HepG2 (cell line): ENCODE results near the gene APOC1. TPM values are rescaled to one million over a fixed set of nuclear protein-coding genes. Genes with fewer than 3 reads are reported as not detected.
A peak's percentile ranks its signal among the peaks of the same experiment; 100 is the strongest.

Experiments used
- BRCA1 ChIP-seq: sonication (generic); formaldehyde crosslinking; IDR thresholded peaks from 2 replicates; pipeline ENCODE4 v1.4.0; 2020; ENCODE audit warnings: missing genetic modification reagents
- FOXA3 ChIP-seq: IDR thresholded peaks from 2 replicates; pipeline ENCODE4 v1.6.1; 2016; ENCODE audit warnings: missing genetic modification reagents, missing compliant biosample characterization
- KDM5A ChIP-seq: fragments of 200-600 bp; sonication (generic); IDR thresholded peaks from 2 replicates; pipeline ENCODE4 v1.7.0; 2018; ENCODE audit warnings: antibody characterized with exemption, mild to moderate bottlenecking, low read length, borderline replicate concordance
- MTF1 ChIP-seq: sonication (generic); formaldehyde crosslinking; IDR thresholded peaks from 2 replicates; pipeline ENCODE4 v1.5.0; 2020; ENCODE audit warnings: missing genetic modification reagents
- NCOA5 ChIP-seq: sonication (generic); formaldehyde crosslinking; IDR thresholded peaks from 2 replicates; pipeline ENCODE4 v1.4.0; 2020; ENCODE audit warnings: missing genetic modification reagents
- PAWR ChIP-seq: sonication (generic); formaldehyde crosslinking; IDR thresholded peaks from 2 replicates; pipeline ENCODE4 v1.4.0; 2020; ENCODE audit warnings: missing genetic modification reagents, mild to moderate bottlenecking, borderline replicate concordance
- RFX1 ChIP-seq: fragments of 450-650 bp; IDR thresholded peaks from 2 replicates; pipeline ENCODE4 v1.6.1; 2017
- SMAD9 ChIP-seq: sonication (generic); formaldehyde crosslinking; IDR thresholded peaks from 2 replicates; pipeline ENCODE4 v1.5.1; 2020; ENCODE audit warnings: mild to moderate bottlenecking, missing genetic modification reagents
- ZBTB1 ChIP-seq: sonication (generic); formaldehyde crosslinking; IDR thresholded peaks from 2 replicates; pipeline ENCODE4 v1.4.0; 2020; ENCODE audit warnings: missing genetic modification reagents, borderline replicate concordance
- ZNF10 ChIP-seq: sonication (generic); formaldehyde crosslinking; IDR thresholded peaks from 2 replicates; pipeline ENCODE4 v1.4.0; 2020; ENCODE audit warnings: mild to moderate bottlenecking, low read depth, missing genetic modification reagents, borderline replicate concordance
- ZNF33B ChIP-seq: sonication (generic); formaldehyde crosslinking; IDR thresholded peaks from 2 replicates; pipeline ENCODE4 v1.5.1; 2020; ENCODE audit warnings: mild to moderate bottlenecking, missing genetic modification reagents
- ZNF713 ChIP-seq: sonication (generic); formaldehyde crosslinking; IDR thresholded peaks from 2 replicates; pipeline ENCODE4 v1.4.0; 2020; ENCODE audit warnings: mild to moderate bottlenecking, missing genetic modification reagents
- polyA plus RNA-seq, 8 experiments: library from polyadenylated mRNA; depleted of rRNA in 3 of 8; stranded (reverse) in 7 of 8; unstranded in 1 of 8; fragments of >200 nt; fragmentation: Illumina TruSeq in 4 of 8; extraction: Trizol in 4 of 8; gene quantifications; 2 replicates each; pipeline versions ENCODE4 v1.2.1 to v1.2.3, GENCODE V29; 2011 to 2016; ENCODE audit warnings: low read depth in 4 of 8, missing spikeins in 1 of 8, mixed read lengths in 1 of 8; ENCODE audit not compliant: insufficient read depth in 1 of 8
- total RNA-seq, 5 experiments: library from RNA; depleted of rRNA; stranded (reverse); fragments of >200 nt; fragmentation: Illumina TruSeq; extraction: Trizol; gene quantifications; 2 replicates each; pipeline ENCODE4 v1.2.3, GENCODE V29; 2016; ENCODE audit warnings: low read depth in 1 of 5
- TF ChIP-seq, protein P1 (sequence below): sonication (generic); formaldehyde crosslinking; IDR thresholded peaks from 2 replicates; pipeline ENCODE4 v1.4.0; 2020; ENCODE audit warnings: missing genetic modification reagents
- TF ChIP-seq, protein P2 (sequence below): sonication (generic); formaldehyde crosslinking; IDR thresholded peaks from 2 replicates; pipeline ENCODE4 v1.5.1; 2020; ENCODE audit warnings: mild to moderate bottlenecking, missing genetic modification reagents, borderline replicate concordance
- TF ChIP-seq, protein P3 (sequence below): sonication (generic); formaldehyde crosslinking; conservative IDR thresholded peaks from 2 replicates; pipeline ENCODE4 v1.5.0; 2020; ENCODE audit warnings: missing genetic modification reagents
- TF ChIP-seq, protein P4 (sequence below): sonication (generic); formaldehyde crosslinking; conservative IDR thresholded peaks from 2 replicates; pipeline ENCODE4 v1.4.0; 2020; ENCODE audit warnings: mild to moderate bottlenecking, missing genetic modification reagents, moderate library complexity

Gene APOC1
- total and polyA plus RNA-seq, 2 of the 13 experiments (the other 11 are each of a cell fraction or from before 2014, with no cell fraction given) = 600 to 1,235 TPM

DNA sequence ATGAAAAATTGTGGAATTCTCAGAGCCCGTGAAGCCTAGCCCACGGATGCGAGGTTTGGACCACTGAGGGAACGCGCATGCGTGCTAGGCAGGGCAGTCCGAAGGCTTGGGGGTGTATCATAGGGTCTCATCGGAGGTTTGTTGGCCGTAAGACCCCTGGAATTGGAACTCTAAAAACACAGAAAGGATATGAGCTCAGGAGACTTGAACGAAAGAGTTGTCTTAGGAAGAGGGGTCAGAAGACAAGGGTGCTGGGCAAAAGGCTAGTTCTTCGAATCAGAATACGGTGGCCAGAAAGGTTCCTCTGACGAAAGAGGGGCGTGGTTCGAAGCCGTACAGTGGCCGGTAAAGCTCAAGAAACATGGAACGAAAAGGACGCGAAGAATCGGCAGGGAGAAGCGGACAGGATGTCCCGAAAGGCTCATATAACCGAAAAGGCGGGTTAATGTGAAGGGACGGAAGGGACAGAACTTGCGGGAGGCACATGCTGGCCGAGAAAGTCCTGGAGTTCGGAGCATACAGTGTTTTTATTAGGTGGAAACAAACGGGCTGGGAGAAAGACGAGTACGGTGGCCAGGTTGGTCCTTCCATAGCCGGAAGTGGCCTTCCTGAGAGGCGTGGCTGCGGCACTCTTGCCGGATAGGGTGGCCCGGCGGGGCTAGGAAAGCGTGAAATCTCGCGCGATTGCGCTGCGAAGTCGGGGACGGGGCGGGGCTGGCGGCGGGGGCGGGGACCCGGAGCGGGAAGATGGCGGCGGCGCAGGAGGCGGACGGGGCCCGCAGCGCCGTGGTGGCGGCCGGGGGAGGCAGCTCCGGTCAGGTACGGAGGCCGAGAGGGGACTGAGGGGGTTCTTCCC is 40.5 kb downstream of the APOC1 start, which contains the start of gene CLPTM1 (continued):
- TF ChIP-seq KDM5A = peak; percentile 98
- TF ChIP-seq, protein P1, sequence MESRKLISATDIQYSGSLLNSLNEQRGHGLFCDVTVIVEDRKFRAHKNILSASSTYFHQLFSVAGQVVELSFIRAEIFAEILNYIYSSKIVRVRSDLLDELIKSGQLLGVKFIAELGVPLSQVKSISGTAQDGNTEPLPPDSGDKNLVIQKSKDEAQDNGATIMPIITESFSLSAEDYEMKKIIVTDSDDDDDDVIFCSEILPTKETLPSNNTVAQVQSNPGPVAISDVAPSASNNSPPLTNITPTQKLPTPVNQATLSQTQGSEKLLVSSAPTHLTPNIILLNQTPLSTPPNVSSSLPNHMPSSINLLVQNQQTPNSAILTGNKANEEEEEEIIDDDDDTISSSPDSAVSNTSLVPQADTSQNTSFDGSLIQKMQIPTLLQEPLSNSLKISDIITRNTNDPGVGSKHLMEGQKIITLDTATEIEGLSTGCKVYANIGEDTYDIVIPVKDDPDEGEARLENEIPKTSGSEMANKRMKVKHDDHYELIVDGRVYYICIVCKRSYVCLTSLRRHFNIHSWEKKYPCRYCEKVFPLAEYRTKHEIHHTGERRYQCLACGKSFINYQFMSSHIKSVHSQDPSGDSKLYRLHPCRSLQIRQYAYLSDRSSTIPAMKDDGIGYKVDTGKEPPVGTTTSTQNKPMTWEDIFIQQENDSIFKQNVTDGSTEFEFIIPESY (CRISPR knock-in tag) = no peak
- no peak for TF ChIP-seq ZNF33B
- no peak for TF ChIP-seq BRCA1 (CRISPR knock-in tag)
- TF ChIP-seq, protein P2, sequence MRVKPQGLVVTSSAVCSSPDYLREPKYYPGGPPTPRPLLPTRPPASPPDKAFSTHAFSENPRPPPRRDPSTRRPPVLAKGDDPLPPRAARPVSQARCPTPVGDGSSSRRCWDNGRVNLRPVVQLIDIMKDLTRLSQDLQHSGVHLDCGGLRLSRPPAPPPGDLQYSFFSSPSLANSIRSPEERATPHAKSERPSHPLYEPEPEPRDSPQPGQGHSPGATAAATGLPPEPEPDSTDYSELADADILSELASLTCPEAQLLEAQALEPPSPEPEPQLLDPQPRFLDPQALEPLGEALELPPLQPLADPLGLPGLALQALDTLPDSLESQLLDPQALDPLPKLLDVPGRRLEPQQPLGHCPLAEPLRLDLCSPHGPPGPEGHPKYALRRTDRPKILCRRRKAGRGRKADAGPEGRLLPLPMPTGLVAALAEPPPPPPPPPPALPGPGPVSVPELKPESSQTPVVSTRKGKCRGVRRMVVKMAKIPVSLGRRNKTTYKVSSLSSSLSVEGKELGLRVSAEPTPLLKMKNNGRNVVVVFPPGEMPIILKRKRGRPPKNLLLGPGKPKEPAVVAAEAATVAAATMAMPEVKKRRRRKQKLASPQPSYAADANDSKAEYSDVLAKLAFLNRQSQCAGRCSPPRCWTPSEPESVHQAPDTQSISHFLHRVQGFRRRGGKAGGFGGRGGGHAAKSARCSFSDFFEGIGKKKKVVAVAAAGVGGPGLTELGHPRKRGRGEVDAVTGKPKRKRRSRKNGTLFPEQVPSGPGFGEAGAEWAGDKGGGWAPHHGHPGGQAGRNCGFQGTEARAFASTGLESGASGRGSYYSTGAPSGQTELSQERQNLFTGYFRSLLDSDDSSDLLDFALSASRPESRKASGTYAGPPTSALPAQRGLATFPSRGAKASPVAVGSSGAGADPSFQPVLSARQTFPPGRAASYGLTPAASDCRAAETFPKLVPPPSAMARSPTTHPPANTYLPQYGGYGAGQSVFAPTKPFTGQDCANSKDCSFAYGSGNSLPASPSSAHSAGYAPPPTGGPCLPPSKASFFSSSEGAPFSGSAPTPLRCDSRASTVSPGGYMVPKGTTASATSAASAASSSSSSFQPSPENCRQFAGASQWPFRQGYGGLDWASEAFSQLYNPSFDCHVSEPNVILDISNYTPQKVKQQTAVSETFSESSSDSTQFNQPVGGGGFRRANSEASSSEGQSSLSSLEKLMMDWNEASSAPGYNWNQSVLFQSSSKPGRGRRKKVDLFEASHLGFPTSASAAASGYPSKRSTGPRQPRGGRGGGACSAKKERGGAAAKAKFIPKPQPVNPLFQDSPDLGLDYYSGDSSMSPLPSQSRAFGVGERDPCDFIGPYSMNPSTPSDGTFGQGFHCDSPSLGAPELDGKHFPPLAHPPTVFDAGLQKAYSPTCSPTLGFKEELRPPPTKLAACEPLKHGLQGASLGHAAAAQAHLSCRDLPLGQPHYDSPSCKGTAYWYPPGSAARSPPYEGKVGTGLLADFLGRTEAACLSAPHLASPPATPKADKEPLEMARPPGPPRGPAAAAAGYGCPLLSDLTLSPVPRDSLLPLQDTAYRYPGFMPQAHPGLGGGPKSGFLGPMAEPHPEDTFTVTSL (CRISPR knock-in tag) = no peak
- TF ChIP-seq, protein P3, sequence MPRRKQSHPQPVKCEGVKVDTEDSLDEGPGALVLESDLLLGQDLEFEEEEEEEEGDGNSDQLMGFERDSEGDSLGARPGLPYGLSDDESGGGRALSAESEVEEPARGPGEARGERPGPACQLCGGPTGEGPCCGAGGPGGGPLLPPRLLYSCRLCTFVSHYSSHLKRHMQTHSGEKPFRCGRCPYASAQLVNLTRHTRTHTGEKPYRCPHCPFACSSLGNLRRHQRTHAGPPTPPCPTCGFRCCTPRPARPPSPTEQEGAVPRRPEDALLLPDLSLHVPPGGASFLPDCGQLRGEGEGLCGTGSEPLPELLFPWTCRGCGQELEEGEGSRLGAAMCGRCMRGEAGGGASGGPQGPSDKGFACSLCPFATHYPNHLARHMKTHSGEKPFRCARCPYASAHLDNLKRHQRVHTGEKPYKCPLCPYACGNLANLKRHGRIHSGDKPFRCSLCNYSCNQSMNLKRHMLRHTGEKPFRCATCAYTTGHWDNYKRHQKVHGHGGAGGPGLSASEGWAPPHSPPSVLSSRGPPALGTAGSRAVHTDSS (CRISPR knock-in tag) = no peak
- no peak for TF ChIP-seq ZBTB1 (CRISPR knock-in tag)
- no peak for TF ChIP-seq MTF1 (CRISPR knock-in tag)
- TF ChIP-seq RFX1 = no peak
- TF ChIP-seq ZNF713 = no peak
- TF ChIP-seq NCOA5 (CRISPR knock-in tag) = no peak
- no peak for TF ChIP-seq PAWR (CRISPR knock-in tag)
- TF ChIP-seq FOXA3 = no peak
- no peak for TF ChIP-seq ZNF10
- TF ChIP-seq, protein P4, sequence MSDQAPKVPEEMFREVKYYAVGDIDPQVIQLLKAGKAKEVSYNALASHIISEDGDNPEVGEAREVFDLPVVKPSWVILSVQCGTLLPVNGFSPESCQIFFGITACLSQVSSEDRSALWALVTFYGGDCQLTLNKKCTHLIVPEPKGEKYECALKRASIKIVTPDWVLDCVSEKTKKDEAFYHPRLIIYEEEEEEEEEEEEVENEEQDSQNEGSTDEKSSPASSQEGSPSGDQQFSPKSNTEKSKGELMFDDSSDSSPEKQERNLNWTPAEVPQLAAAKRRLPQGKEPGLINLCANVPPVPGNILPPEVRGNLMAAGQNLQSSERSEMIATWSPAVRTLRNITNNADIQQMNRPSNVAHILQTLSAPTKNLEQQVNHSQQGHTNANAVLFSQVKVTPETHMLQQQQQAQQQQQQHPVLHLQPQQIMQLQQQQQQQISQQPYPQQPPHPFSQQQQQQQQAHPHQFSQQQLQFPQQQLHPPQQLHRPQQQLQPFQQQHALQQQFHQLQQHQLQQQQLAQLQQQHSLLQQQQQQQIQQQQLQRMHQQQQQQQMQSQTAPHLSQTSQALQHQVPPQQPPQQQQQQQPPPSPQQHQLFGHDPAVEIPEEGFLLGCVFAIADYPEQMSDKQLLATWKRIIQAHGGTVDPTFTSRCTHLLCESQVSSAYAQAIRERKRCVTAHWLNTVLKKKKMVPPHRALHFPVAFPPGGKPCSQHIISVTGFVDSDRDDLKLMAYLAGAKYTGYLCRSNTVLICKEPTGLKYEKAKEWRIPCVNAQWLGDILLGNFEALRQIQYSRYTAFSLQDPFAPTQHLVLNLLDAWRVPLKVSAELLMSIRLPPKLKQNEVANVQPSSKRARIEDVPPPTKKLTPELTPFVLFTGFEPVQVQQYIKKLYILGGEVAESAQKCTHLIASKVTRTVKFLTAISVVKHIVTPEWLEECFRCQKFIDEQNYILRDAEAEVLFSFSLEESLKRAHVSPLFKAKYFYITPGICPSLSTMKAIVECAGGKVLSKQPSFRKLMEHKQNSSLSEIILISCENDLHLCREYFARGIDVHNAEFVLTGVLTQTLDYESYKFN (CRISPR knock-in tag) = peak; percentile 52
- no peak for TF ChIP-seq SMAD9 (CRISPR knock-in tag)
